ENCODE data around the gene CNOT6L.

- no peak for TF ChIP-seq POLR2A (IDR thresholded peaks at IDR 0.05; ENCODE audit: low read depth, low read length)
- TF ChIP-seq USF2 (IDR thresholded peaks at IDR 0.05; ENCODE audit: low read depth, low read length), result no peak
- TF ChIP-seq CTCF (conservative IDR thresholded peaks at IDR 0.05; ENCODE audit: low read depth, low read length), result no peak
- no peak for TF ChIP-seq MAFK (IDR thresholded peaks at IDR 0.05; ENCODE audit: low read depth, low read length)
- TF ChIP-seq FOS (IDR thresholded peaks at IDR 0.05; ENCODE audit: low read depth, low read length), result no peak
- TF ChIP-seq SMC3 (IDR thresholded peaks at IDR 0.05; ENCODE audit: low read depth, low read length), result no peak
- no peak for TF ChIP-seq MAZ (IDR thresholded peaks at IDR 0.05; ENCODE audit: borderline replicate concordance, low read depth, low read length)
- TF ChIP-seq RAD21 (IDR thresholded peaks at IDR 0.05; ENCODE audit: low read length), result no peak
- no peak for TF ChIP-seq CHD1 (IDR thresholded peaks at IDR 0.05; ENCODE audit: low read depth, low read length)
- no peak for TF ChIP-seq RCOR1 (IDR thresholded peaks at IDR 0.05; ENCODE audit: insufficient replicate concordance, low read length)
- no peak for TF ChIP-seq RFX5 (IDR thresholded peaks at IDR 0.05; ENCODE audit: low read depth, low read length)
Observed at GRCh38 chr4:77758804-77759203, 60.4 kb downstream of the CNOT6L start.
